ENCODE data around the gene KRTAP10-7.

GRCh38 chr21:44557491-44558328 is 42.7 kb upstream of the KRTAP10-7 start:
- TF ChIP-seq POLR2A (IDR thresholded peaks at IDR 0.05) (no peak), CTCF (IDR thresholded peaks at IDR 0.05) (no peak), POLR2AphosphoS5 (IDR thresholded peaks at IDR 0.05) (no peak)

All from prostate gland (tissue), 2 donors.